ENCODE data around the gene TMEM132C. TPM values are rescaled to one million over a fixed set of nuclear protein-coding genes. Genes with fewer than 3 reads are reported as not detected.

Gene TMEM132C
- total RNA-seq, 1 donor from 2014 or later, result 61.8 TPM

DNA sequence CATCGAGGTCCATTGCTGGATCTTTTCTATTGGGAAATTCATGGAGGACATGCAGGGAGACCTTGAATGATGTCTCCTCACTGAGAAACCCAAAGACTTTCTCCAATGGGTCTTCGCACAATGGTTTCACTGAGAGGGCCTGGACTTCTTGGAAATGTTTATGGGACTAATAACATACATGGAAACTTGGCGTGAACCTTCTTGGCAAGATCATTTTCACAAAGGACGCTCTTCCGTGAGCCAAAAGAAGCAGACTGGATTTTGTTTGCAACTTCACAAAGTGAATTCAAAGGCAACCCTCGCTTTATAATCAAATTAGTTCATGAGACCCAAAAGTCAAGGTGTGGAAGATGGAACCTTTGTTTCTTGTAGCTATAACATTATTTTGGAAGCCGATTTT, 154.4 kb downstream of the TMEM132C start:
- H3K27ac Mint-ChIP-seq, result no peak overlapping the region
- H3K4me1 Mint-ChIP-seq (ENCODE audit: unreplicated experiment), result peaks cover 9% of the 10 kb centered on the region
- H3K9me3 Mint-ChIP-seq, result peaks cover 3% of the 10 kb centered on the region
- H3K4me3 Mint-ChIP-seq, result no peak overlapping the region
- peaks cover 6% of the 10 kb centered on the region for H3K27me3 Mint-ChIP-seq
- no peak for DNase-seq (ENCODE audit: extremely low spot score, unreplicated experiment)
- H3K36me3 Mint-ChIP-seq, result peaks cover 18% of the 10 kb centered on the region
- TF ChIP-seq, protein P1, sequence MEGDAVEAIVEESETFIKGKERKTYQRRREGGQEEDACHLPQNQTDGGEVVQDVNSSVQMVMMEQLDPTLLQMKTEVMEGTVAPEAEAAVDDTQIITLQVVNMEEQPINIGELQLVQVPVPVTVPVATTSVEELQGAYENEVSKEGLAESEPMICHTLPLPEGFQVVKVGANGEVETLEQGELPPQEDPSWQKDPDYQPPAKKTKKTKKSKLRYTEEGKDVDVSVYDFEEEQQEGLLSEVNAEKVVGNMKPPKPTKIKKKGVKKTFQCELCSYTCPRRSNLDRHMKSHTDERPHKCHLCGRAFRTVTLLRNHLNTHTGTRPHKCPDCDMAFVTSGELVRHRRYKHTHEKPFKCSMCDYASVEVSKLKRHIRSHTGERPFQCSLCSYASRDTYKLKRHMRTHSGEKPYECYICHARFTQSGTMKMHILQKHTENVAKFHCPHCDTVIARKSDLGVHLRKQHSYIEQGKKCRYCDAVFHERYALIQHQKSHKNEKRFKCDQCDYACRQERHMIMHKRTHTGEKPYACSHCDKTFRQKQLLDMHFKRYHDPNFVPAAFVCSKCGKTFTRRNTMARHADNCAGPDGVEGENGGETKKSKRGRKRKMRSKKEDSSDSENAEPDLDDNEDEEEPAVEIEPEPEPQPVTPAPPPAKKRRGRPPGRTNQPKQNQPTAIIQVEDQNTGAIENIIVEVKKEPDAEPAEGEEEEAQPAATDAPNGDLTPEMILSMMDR (conservative IDR thresholded peaks at IDR 0.05), result no peak

DNA sequence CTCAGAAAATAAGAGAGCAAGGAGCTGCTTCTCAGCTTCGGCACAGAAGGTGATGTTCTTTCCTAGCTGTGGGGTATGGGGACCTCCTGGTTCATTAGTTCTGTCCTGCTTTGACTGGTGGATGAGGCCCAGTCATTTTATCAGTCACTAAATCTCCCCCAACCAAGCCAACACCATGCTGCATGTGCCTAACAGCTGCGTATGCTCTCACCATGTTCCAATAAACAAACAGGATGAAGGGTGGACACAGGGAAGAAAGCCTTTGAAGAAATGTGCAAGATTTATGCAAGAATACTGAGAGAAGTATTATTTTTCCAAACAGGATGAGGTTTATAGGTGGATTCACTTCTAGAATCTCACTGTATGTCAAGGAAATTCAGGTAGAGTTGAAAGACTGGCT, 156.2 kb downstream of the TMEM132C start:
- TF ChIP-seq, protein P1 (conservative IDR thresholded peaks at IDR 0.05), result no peak
- H3K27ac Mint-ChIP-seq, result no peak overlapping the region

DNA sequence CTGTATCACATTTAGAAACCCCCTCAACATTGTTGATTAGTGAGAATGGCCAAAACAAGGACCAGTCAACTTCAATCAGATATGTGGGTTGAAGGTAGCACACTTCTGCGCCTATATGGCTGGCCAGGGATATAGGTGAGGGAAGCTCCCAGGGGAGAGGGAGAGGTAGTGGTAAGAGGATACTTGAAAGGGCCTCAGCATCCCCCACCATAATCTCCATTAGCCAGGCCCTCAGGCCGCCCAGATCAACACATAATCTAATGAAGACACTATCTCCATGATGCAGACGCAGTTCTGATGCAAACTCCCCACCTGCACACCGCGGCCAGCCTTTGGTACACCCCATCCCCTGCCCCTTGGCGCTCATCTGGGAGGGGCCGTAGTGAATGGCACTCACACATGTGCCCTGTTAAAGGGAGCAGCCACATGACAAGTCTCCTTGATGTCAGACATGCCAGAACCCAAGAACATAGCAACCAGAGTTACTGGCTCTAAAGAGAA, 158.0 kb downstream of the TMEM132C start:
- TF ChIP-seq, protein P1 (conservative IDR thresholded peaks at IDR 0.05), result no peak
- Mint-ChIP-seq H3K27me3 (peaks cover 3% of the 10 kb centered on the region), H3K4me3 (no peak overlapping the region), H3K36me3 (peaks cover 18% of the 10 kb centered on the region), H3K9me3 (peaks cover 3% of the 10 kb centered on the region), H3K27ac (no peak overlapping the region), H3K4me1 (ENCODE audit: unreplicated experiment) (peaks cover 21% of the 10 kb centered on the region)
- DNase-seq (ENCODE audit: extremely low spot score, unreplicated experiment), result no peak

More for the DNA sequence above, 156.2 kb downstream of the TMEM132C start:
- no peak for DNase-seq (ENCODE audit: extremely low spot score, unreplicated experiment)
- Mint-ChIP-seq H3K4me1 (ENCODE audit: unreplicated experiment) (peaks cover 17% of the 10 kb centered on the region), H3K36me3 (peaks cover 15% of the 10 kb centered on the region), H3K27me3 (peaks cover 3% of the 10 kb centered on the region), H3K9me3 (peaks cover 3% of the 10 kb centered on the region), H3K4me3 (no peak overlapping the region)

DNA sequence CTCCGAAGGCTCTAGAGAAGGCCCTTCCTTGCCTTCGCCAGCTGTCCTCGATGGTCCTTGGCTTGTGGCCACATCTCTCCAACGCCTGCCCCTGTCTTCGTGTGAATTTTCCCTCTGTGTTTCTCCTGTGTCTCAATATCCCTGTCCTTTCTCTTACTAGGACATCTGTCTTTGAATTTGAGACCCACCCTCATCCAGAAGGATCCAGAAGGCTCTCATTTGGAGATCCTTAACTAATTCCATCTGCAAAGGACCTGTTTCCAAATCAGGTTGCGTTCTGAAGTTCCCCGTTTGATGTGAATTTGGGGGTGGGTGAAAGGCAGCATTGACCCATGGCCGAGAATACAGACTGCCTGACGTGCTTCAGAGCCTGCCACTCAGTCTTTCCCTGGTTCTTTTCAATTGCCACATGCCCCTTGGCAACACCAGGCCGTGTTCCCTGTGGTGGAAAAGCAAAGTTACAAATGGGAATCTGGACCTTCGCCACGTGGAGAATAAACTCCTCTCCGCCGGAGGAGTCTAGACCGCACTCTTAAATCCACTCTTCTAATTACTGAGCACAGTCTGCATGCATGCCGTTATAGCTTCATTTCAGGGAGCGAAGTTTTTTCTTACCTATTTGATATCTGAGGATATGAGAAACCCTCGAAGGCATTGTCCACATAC, 158.8 kb downstream of the TMEM132C start:
- Mint-ChIP-seq H3K27ac (no peak overlapping the region), H3K4me3 (no peak overlapping the region), H3K4me1 (ENCODE audit: unreplicated experiment) (peaks cover 21% of the 10 kb centered on the region), H3K9me3 (no peaks in the 10 kb centered on the region), H3K36me3 (peaks cover 13% of the 10 kb centered on the region), H3K27me3 (peaks cover 3% of the 10 kb centered on the region)
- TF ChIP-seq, protein P1 (conservative IDR thresholded peaks at IDR 0.05), result no peak
- DNase-seq (ENCODE audit: extremely low spot score, unreplicated experiment), result no peak

DNA sequence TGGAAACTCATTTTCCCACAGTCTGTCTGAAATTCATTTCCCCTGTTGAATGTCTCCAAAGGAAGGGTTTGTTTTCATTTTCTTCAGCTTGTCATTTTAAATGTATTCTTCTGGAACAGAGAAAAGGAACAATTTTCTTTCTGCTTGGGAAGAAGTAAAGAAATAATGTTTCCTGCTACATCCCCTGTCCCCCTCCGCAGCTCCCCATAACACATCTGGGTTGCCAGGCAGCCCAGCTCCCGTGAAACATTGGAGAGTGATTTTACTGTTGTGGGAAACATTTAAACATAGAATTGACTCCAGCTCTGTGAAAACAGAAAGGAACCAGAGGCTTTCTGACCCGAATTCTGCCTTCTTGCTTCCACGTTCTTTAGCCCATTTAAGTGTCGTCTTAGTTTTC, 159.5 kb downstream of the TMEM132C start:
- H3K36me3 Mint-ChIP-seq, result peaks cover 16% of the 10 kb centered on the region
- H3K4me1 Mint-ChIP-seq (ENCODE audit: unreplicated experiment), result peaks cover 21% of the 10 kb centered on the region
- no peaks in the 10 kb centered on the region for H3K9me3 Mint-ChIP-seq
- no peak overlapping the region for H3K4me3 Mint-ChIP-seq
- no peak for DNase-seq (ENCODE audit: extremely low spot score, unreplicated experiment)
- H3K27ac Mint-ChIP-seq, result no peak overlapping the region
- TF ChIP-seq, protein P1 (conservative IDR thresholded peaks at IDR 0.05), result no peak
- peaks cover 3% of the 10 kb centered on the region for H3K27me3 Mint-ChIP-seq

Data from type B pancreatic cell (in vitro differentiated cells).